Measurements from ENCODE around the gene PHLDA3. TPM values are rescaled to one million over a fixed set of nuclear protein-coding genes. Genes with fewer than 3 reads are reported as not detected.

PHLDA3 gene
- total RNA-seq, 1 donor from 2014 or later: 18.5 TPM

DNA sequence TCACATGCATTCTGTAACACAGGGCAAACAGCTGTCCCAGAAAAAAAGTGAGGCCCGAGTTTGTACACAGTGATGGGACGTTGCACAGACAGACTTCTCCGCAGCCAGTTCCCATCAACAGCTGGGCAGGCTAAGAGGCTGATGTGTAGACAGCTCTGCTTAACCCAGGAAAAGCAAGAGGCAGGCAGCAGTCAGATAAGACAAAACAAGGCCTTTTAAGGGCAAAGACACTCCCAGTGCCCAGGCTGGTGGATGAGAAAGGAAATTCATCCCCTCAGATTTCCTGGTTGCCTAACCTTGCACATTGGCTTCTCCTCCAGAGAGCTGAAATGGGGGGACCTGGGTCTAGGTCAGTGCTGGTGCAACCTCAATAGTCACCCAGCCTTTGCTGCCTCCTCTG is 17.2 kb upstream of the PHLDA3 start:
- TF ChIP-seq CTCF (IDR thresholded peaks at IDR 0.05; ENCODE audit: partially characterized antibody, unreplicated experiment): no peak
- no peaks in the 10 kb centered on the region for H3K36me3 Mint-ChIP-seq (ENCODE audit: unreplicated experiment)
- no peak overlapping the region for H3K4me3 Mint-ChIP-seq (ENCODE audit: unreplicated experiment)
- peaks cover under 1% of the 10 kb centered on the region for H3K4me1 Mint-ChIP-seq (ENCODE audit: low read depth, unreplicated experiment)
- no peak overlapping the region for H3K27ac Mint-ChIP-seq (ENCODE audit: unreplicated experiment)
- DNase-seq: no peak
- peaks cover 4% of the 10 kb centered on the region for H3K9me3 Mint-ChIP-seq (ENCODE audit: unreplicated experiment)
- H3K27me3 Mint-ChIP-seq (ENCODE audit: unreplicated experiment): peaks cover 4% of the 10 kb centered on the region

- H3K9me3 Mint-ChIP-seq (ENCODE audit: unreplicated experiment): peaks cover 8% of the 10 kb centered on the region
- DNase-seq: no peak
- TF ChIP-seq CTCF (IDR thresholded peaks at IDR 0.05; ENCODE audit: partially characterized antibody, unreplicated experiment): no peak
- peaks cover 9% of the 10 kb centered on the region for H3K27me3 Mint-ChIP-seq (ENCODE audit: unreplicated experiment)
- H3K36me3 Mint-ChIP-seq (ENCODE audit: unreplicated experiment): no peaks in the 10 kb centered on the region
- no peak overlapping the region for H3K4me3 Mint-ChIP-seq (ENCODE audit: unreplicated experiment)
- peaks cover 2% of the 10 kb centered on the region for H3K4me1 Mint-ChIP-seq (ENCODE audit: low read depth, unreplicated experiment)
- H3K27ac Mint-ChIP-seq (ENCODE audit: unreplicated experiment): no peak overlapping the region
Observed at GRCh38 chr1:201485184-201485774, 16.3 kb upstream of the PHLDA3 start.

DNA sequence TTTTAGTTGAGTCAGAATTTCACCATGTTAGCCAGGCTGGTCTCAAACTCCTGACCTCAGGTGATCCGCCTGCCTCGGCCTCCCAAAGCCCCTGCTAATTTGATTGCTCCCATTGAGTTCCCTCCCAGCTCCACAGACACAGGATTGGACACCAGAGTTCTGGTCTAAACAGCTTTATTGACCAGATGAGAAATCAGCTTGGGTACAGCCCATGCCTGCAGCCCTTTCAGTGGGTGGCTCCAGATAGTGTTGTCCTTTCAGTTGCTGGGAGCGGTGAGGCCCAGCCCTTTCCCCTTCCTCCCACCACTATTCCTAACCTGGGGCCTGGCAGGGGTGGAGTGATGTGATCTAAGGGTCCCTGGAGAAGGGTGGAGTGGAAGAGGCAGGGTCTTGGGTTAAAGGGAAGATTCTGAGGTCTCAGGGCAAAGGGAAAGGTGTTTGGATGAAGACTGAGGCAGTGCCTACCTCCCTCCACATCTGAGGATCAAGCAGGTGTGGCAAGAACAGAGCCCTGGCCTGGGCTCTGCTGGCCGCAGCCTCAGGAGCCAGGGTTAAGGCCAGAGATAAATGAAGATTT is 14.5 kb upstream of the PHLDA3 start:
- no peak for TF ChIP-seq CTCF (IDR thresholded peaks at IDR 0.05; ENCODE audit: partially characterized antibody, unreplicated experiment)
- H3K9me3 Mint-ChIP-seq (ENCODE audit: unreplicated experiment): peaks cover 6% of the 10 kb centered on the region

GRCh38 chr1:201482755-201483154 is 13.8 kb upstream of the PHLDA3 start:
- H3K4me1 Mint-ChIP-seq (ENCODE audit: low read depth, unreplicated experiment): peaks cover 2% of the 10 kb centered on the region
- no peak for DNase-seq
- H3K9me3 Mint-ChIP-seq (ENCODE audit: unreplicated experiment): peaks cover 5% of the 10 kb centered on the region
- H3K27ac Mint-ChIP-seq (ENCODE audit: unreplicated experiment): no peak overlapping the region
- H3K4me3 Mint-ChIP-seq (ENCODE audit: unreplicated experiment): no peak overlapping the region
- no peak for TF ChIP-seq CTCF (IDR thresholded peaks at IDR 0.05; ENCODE audit: partially characterized antibody, unreplicated experiment)
- peaks cover 9% of the 10 kb centered on the region for H3K27me3 Mint-ChIP-seq (ENCODE audit: unreplicated experiment)
- H3K36me3 Mint-ChIP-seq (ENCODE audit: unreplicated experiment): no peaks in the 10 kb centered on the region

More for the DNA sequence above, 14.5 kb upstream of the PHLDA3 start:
- Mint-ChIP-seq H3K4me1 (ENCODE audit: low read depth, unreplicated experiment) (peaks cover 2% of the 10 kb centered on the region), H3K27ac (ENCODE audit: unreplicated experiment) (no peak overlapping the region), H3K36me3 (ENCODE audit: unreplicated experiment) (no peaks in the 10 kb centered on the region), H3K4me3 (ENCODE audit: unreplicated experiment) (no peak overlapping the region), H3K27me3 (ENCODE audit: unreplicated experiment) (peaks cover 9% of the 10 kb centered on the region)
- DNase-seq: no peak

DNA sequence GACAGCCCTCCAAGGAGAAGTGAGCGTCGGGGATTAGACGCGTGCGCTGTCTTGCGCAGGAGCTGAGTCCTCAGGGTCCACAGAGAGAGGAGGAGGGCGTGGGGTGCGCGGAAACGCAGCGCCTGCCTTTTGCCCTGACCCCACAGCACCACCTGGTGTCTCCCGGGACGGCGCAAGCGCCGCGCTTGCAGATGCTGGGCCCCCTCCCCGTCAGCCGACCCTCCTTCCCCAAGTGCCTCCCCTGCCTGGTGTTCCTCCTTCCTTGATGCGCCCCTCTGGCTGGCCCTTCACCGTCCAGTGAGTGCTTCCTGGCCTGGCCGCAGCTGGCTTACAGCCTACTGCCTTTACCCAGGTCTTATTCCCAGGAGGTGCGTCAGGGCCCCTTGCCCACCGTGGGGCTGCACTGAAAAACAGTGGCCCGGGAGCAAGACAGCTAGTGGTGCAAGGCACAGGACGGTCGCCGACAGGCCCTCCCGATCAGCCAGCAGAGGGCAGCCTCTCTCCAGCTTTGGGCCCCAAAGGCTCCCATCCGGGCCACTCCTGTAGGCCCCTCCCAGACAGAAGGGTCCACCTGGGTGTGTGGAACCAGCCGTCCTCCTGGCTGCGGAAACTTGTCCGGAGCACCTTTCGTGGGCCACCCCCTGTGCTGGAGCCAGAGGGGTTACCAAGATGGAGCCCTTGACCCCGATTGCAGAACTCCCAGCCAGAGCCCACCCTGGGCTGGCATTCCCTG is 12.9 kb upstream of the PHLDA3 start:
- DNase-seq: peak; percentile 86
- H3K4me3 Mint-ChIP-seq (ENCODE audit: unreplicated experiment): peak overlapping the region; percentile 30
- TF ChIP-seq CTCF (IDR thresholded peaks at IDR 0.05; ENCODE audit: partially characterized antibody, unreplicated experiment): peak; percentile 82
- H3K27ac Mint-ChIP-seq (ENCODE audit: unreplicated experiment): no peak overlapping the region
- peaks cover 4% of the 10 kb centered on the region for H3K4me1 Mint-ChIP-seq (ENCODE audit: low read depth, unreplicated experiment)
- peaks cover 13% of the 10 kb centered on the region for H3K27me3 Mint-ChIP-seq (ENCODE audit: unreplicated experiment)
- H3K9me3 Mint-ChIP-seq (ENCODE audit: unreplicated experiment): peaks cover 5% of the 10 kb centered on the region
- no peaks in the 10 kb centered on the region for H3K36me3 Mint-ChIP-seq (ENCODE audit: unreplicated experiment)

Measured in glutamatergic neuron (in vitro differentiated cells).